ENCODE data around the gene DEPDC5. TPM values are rescaled to one million over a fixed set of nuclear protein-coding genes. Genes with fewer than 3 reads are reported as not detected.

Gene DEPDC5
- total RNA-seq, 3 donors from 2014 or later: 48.7 to 53.1 (median 49.5) TPM

GRCh38 chr22:31945443-31945855, 191.6 kb downstream of the DEPDC5 start:
- Histone ChIP-seq H3K4me3 (peak overlapping the region; percentile 82), H3K9me3 (no peaks in the 10 kb centered on the region), H3K36me3 (ENCODE audit: low read depth) (no peaks in the 10 kb centered on the region), H3K4me1 (ENCODE audit: low read depth) (peaks cover 18% of the 10 kb centered on the region)
- peak in 1 of 3 donors; percentile 42 for DNase-seq
- TF ChIP-seq CTCF (IDR thresholded peaks at IDR 0.05): no peak
- intact Hi-C loops (cut with DNase I, micrococcal nuclease): loop anchor here in 1 of 2 donors (10.0 kb wide), 2 partner anchors 191 to 271 kb away; partner anchors contain the start of genes DEPDC5 and PRR14L
- peak; percentile 3 for ATAC-seq

DNA sequence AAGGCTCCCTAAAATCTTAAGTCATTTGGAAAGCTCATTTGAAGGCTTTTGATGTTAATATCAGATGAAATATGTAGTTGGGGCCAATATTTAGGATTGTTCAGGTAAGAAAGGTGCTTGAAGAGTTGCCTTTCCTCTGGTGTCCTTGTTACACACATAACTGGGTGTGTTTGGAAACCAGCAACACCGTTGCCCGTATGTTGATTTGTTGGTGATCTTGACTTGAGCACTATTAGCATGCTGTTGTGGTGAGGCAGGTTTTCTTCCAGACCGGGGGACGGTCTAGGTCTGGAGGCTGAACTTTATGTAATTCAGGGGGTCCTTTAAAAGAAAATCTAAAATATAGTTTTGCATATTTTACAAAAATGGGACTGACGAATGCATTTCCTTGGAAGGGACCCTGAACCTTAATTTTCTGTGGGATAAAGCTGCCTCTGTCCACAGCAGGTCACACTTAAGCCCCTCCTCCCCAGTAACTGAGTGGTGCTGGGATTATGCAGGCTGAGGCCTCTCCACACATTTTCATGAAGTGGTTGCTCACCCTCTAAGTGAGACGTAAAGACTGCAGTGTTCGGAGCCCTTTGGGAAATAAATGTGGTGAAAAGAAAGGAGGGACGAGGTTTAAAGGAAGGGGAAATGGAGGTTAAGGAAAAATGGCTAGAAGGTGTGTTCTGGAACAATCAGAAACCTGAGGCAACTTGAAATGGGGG, 192.3 kb downstream of the DEPDC5 start:
- TF ChIP-seq CTCF (IDR thresholded peaks at IDR 0.05): no peak
- peaks cover 22% of the 10 kb centered on the region for H3K4me1 ChIP-seq (ENCODE audit: low read depth)

GRCh38 chr22:31947296-31947695, 193.5 kb downstream of the DEPDC5 start:
- Histone ChIP-seq H3K4me3 (no peak overlapping the region), H3K4me1 (ENCODE audit: low read depth) (peaks cover 33% of the 10 kb centered on the region)
- ATAC-seq: no peak

More for the DNA sequence above, 192.3 kb downstream of the DEPDC5 start:
- H3K9me3 ChIP-seq: no peaks in the 10 kb centered on the region
- H3K36me3 ChIP-seq (ENCODE audit: low read depth): no peaks in the 10 kb centered on the region
- intact Hi-C loops (cut with DNase I, micrococcal nuclease): loop anchor here in 1 of 2 donors (10.0 kb wide), 2 partner anchors 191 to 271 kb away; partner anchors contain the start of genes DEPDC5 and PRR14L
- H3K4me3 ChIP-seq: no peak overlapping the region
- DNase-seq: peak in 1 of 3 donors; percentile 39
- ATAC-seq: no peak

DNA sequence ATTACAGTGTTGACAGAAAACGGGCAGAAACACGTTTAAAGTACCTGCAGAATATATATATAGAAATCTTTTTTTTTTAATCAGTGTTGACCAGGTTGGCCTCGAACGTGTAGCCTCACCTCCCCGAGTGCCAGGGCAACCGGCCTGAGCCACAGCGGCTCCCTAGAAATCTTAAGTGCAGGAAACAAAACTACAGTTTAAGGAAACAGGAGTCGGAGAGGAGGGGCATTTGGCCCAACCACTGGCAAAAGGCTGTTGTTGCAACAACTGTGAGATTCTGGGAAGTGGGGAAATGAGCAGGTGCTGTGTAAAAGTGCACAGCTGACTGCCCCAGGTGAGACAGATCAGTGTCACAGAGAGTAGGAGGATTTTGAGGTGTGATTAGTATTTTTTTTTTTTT, 194.2 kb downstream of the DEPDC5 start:
- intact Hi-C loops (cut with DNase I, micrococcal nuclease): loop anchor here in 1 of 2 donors (10.0 kb wide), 2 partner anchors 193 to 273 kb away; partner anchors contain the start of genes DEPDC5 and PRR14L
- H3K4me3 ChIP-seq: no peak overlapping the region
- TF ChIP-seq CTCF (IDR thresholded peaks at IDR 0.05): no peak
- DNase-seq (no peak), ATAC-seq (no peak)
- H3K36me3 ChIP-seq (ENCODE audit: low read depth): no peaks in the 10 kb centered on the region
- H3K4me1 ChIP-seq (ENCODE audit: low read depth): peaks cover 37% of the 10 kb centered on the region
- H3K9me3 ChIP-seq: no peaks in the 10 kb centered on the region

More at GRCh38 chr22:31947296-31947695, 193.5 kb downstream of the DEPDC5 start:
- peak in 1 of 3 donors; percentile 76 for DNase-seq
- TF ChIP-seq CTCF (IDR thresholded peaks at IDR 0.05): no peak
- H3K9me3 ChIP-seq: no peaks in the 10 kb centered on the region
- intact Hi-C loops (cut with DNase I, micrococcal nuclease): loop anchor here in 1 of 2 donors (10.0 kb wide), 2 partner anchors 192 to 272 kb away; partner anchors contain the start of genes DEPDC5 and PRR14L
- H3K36me3 ChIP-seq (ENCODE audit: low read depth): no peaks in the 10 kb centered on the region

DNA sequence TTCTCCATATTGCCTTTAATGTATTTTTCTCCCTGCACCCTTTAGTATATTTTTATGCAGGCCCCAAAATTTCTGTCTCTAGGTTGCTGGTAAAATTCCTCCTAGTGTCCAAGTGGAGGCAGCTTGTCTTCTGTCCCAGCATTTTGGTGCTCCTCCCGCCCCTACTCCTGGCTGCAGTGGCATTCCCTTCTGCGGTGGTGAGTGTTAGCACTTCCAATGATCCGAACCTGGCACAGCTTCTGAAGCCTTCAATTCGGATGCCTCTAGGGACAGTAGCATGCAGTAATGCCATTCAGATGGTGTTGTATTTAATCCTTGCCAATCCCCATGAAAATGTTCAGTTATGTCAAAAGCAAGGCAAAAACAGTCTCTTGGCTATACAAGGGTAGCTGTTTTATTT, 196.4 kb downstream of the DEPDC5 start:
- no peaks in the 10 kb centered on the region for H3K9me3 ChIP-seq
- H3K36me3 ChIP-seq (ENCODE audit: low read depth): no peaks in the 10 kb centered on the region
- no peak for TF ChIP-seq CTCF (IDR thresholded peaks at IDR 0.05)
- intact Hi-C loops (cut with DNase I, micrococcal nuclease): no loop called here
- ATAC-seq: no peak
- DNase-seq: no peak
- peaks cover 35% of the 10 kb centered on the region for H3K4me1 ChIP-seq (ENCODE audit: low read depth)
- H3K4me3 ChIP-seq: no peak overlapping the region
